Heart left ventricle (tissue), 16 donors: Measurements from ENCODE around the gene AFF3. TPM values are rescaled to one million over a fixed set of nuclear protein-coding genes. Genes with fewer than 3 reads are reported as not detected.

Experiments used
- ATAC-seq, 4 donors: fragments of 200-7000 bp; cut with Tn5 transposase; one replicate each; pipeline ENCODE4 v1.9.1; 2020 to 2022; ENCODE audit warnings: moderate library complexity in 4 of 4, mild to moderate bottlenecking in 3 of 4, moderate number of reproducible peaks in 1 of 4
- DNase-seq, 5 donors: peaks; one replicate each; pipeline ENCODE4 v3.0.0-alpha.2; 2020
- H3K27ac ChIP-seq, 12 donors: fragments of 200-600 bp; sonication (generic) in 4 of 12; one replicate each; pipeline versions ENCODE4 v1.5.0 to v1.8.0; 2016 to 2022; ENCODE audit warnings: mild to moderate bottlenecking in 2 of 12
- H3K27me3 ChIP-seq, 9 donors: fragments of 200-600 bp; sonication (generic) in 2 of 9; one replicate each; pipeline versions ENCODE4 v1.5.1 to v1.8.0; 2016 to 2022; ENCODE audit warnings: mild to moderate bottlenecking in 3 of 9
- H3K36me3 ChIP-seq, 9 donors: fragments of 200-600 bp; sonication (generic) in 2 of 9; one replicate each; pipeline versions ENCODE4 v1.5.0 to v1.8.0; 2018 to 2022; ENCODE audit warnings: mild to moderate bottlenecking in 2 of 9
- H3K4me1 ChIP-seq, 12 donors: fragments of 200-600 bp; sonication (generic) in 4 of 12; one replicate each; pipeline versions ENCODE4 v1.5.0 to v1.8.0; 2016 to 2022; ENCODE audit warnings: mild to moderate bottlenecking in 3 of 12
- H3K4me3 ChIP-seq, 12 donors: fragments of 200-600 bp; sonication (generic) in 4 of 12; one replicate each; pipeline versions ENCODE4 v1.5.0 to v1.8.0; 2017 to 2022; ENCODE audit warnings: mild to moderate bottlenecking in 9 of 12, moderate library complexity in 4 of 12
- H3K9me3 ChIP-seq, 12 donors: fragments of 200-600 bp; sonication (generic) in 4 of 12; one replicate each; pipeline versions ENCODE4 v1.5.0 to v1.8.0; 2016 to 2022; ENCODE audit warnings: mild to moderate bottlenecking in 1 of 12
- CTCF ChIP-seq, 12 donors: fragments of 200-600 bp; sonication (generic) in 4 of 12; IDR thresholded peaks; one replicate each; pipeline versions ENCODE4 v1.5.0 to v1.8.0; 2018 to 2022; ENCODE audit warnings: antibody characterized with exemption in 12 of 12, mild to moderate bottlenecking in 5 of 12
- POLR2A ChIP-seq, 2 donors: fragments of 450-650 bp; IDR thresholded peaks; one replicate each; pipeline ENCODE4 v1.6.1; 2017; ENCODE audit warnings: antibody characterized with exemption in 2 of 2, mild to moderate bottlenecking in 2 of 2, moderate library complexity in 2 of 2
- WGBS, 4 donors: extraction: QIAGEN DNeasy Blood & Tissue Kit in 2 of 4; methylation state at CpG; one replicate each; pipeline versions ENCODE4 v1.1.5 to v1.1.7; 2013 to 2018; 5-methylcytosine and 5-hydroxymethylcytosine counted together
- intact Hi-C, 10 donors: fragments of 100-400 bp; cut with DNase I; formaldehyde crosslinking; loops; one replicate each; pipeline versions ENCODE4 v1.11.1 to v1.14.2; 2022
- polyA plus RNA-seq, 2 donors: library from polyadenylated mRNA; stranded (reverse); fragments of 200-250 nt; gene quantifications; one replicate each; pipeline ENCODE4 v1.2.3, GENCODE V29; 2013
- total RNA-seq, 9 donors: library from RNA; depleted of rRNA in 2 of 9; stranded (reverse); fragments of >200 nt in 2 of 9; fragmentation: NEBNext Ultra II Directional in 3 of 9; extraction: Animal tissue kit (Norgen Biotek cat#: 25700) in 3 of 9; gene quantifications; one replicate each; pipeline versions ENCODE4 v1.1.0 to v1.2.4, GENCODE V29; 2016 to 2023
- donor health status: ischemic (EF 13 %, LVEDD 7.1; RV severe dilation, severe dysfunction).
- donor health status: healthy with polysubstance abuse.
- donor health status: DM: no; HTN: yes; CAD: no.
- donor health status: DM: no; HTN: no; CAD: no.
- donor health status: ischemic (EF 25% LVEDD 6.9; RV normal size, moderate dysfunction).
- donor health status: ischemic (EF 25% LVEDD 5.7; RV mildly dilated, moderate dysfunction).
- donor health status: healthy.
- donor health status: DM: yes; HTN: yes; CAD: no.
- donor health status: ischemic (EF 35%, LVEDD 5.7; RV mildly dilated, moderate dysfunction).
- donor health status: nonischemic (EF 11% LVEDD 7.7; RV severe dilation, severe dysfunction).
- donor health status: DM: yes; HTN: yes; CAD: no.
- donor health status: PGD.
- donor health status: ischemic (EF 29% LVEDD 5.4; RV normal size, mild dysfunction).
- donor health status: nonischemic (EF 23%, LVEDD 6.1; RV moderate dilation, normal function).

Gene AFF3
- total and polyA plus RNA-seq, 11 donors, result 1.3 to 15.5 (median 4.7) TPM

GRCh38 chr2:99593692-99594427, 548.5 kb downstream of the AFF3 start:
- peak in 1 of 4 donors; percentile 42 for ATAC-seq
- H3K27me3 ChIP-seq, result no peaks in the 10 kb centered on the region

GRCh38 chr2:99576775-99577174, 565.6 kb downstream of the AFF3 start:
- Histone ChIP-seq H3K4me3 (no peak overlapping the region), H3K4me1 (peaks cover 0 to 21% (median 0%) of the 10 kb centered on the region in 12 donors), H3K27ac (no peak overlapping the region), H3K9me3 (no peaks in the 10 kb centered on the region), H3K27me3 (no peaks in the 10 kb centered on the region), H3K36me3 (peaks cover 0 to 33% (median 0%) of the 10 kb centered on the region in 9 donors)
- WGBS, 4 donors, result 77 to 84% (median 82%) methylated on average over 3 of the region's 3 CpGs
- no peak for ATAC-seq
- no peak for DNase-seq
- TF ChIP-seq CTCF (IDR thresholded peaks at IDR 0.05), result no peak
- no peak for TF ChIP-seq POLR2A (IDR thresholded peaks at IDR 0.05)
- intact Hi-C loops, result no loop called here

More at GRCh38 chr2:99593692-99594427, 548.5 kb downstream of the AFF3 start:
- Histone ChIP-seq H3K4me3 (peak overlapping the region in 3 of 12 donors; percentile 15 to 22 (median 21)), H3K9me3 (no peaks in the 10 kb centered on the region), H3K36me3 (no peaks in the 10 kb centered on the region), H3K4me1 (no peaks in the 10 kb centered on the region), H3K27ac (peak overlapping the region in 2 of 12 donors; percentile 22 to 32)
- intact Hi-C loops, result no loop called here
- TF ChIP-seq POLR2A (IDR thresholded peaks at IDR 0.05) (no peak), CTCF (IDR thresholded peaks at IDR 0.05) (no peak)
- peak in 1 of 5 donors; percentile 42 for DNase-seq
- WGBS, 4 donors, result 62 to 85% (median 80%) methylated on average over 11 to 54 of the region's 54 CpGs

- Histone ChIP-seq H3K36me3 (peaks cover 0 to 18% (median 0%) of the 10 kb centered on the region in 9 donors), H3K27me3 (no peaks in the 10 kb centered on the region), H3K9me3 (no peaks in the 10 kb centered on the region), H3K4me1 (peaks cover 0 to 21% (median 0%) of the 10 kb centered on the region in 12 donors), H3K4me3 (no peak overlapping the region), H3K27ac (peak overlapping the region in 5 of 12 donors; percentile 20 to 56 (median 30))
- ATAC-seq (peak in 3 of 4 donors; percentile 24 to 31 (median 31)), DNase-seq (no peak)
- TF ChIP-seq CTCF (IDR thresholded peaks at IDR 0.05) (no peak), POLR2A (IDR thresholded peaks at IDR 0.05) (no peak)
- intact Hi-C loops, result no loop called here
- WGBS, 4 donors, result 67 to 77% (median 75%) methylated on average over 11 of the region's 11 CpGs
Measured at GRCh38 chr2:99573634-99574251, 568.6 kb downstream of the AFF3 start.
